Left ventricle myocardium inferior (tissue), 1 donor: ENCODE measurements around the gene ZNF837. TPM values are rescaled to one million over a fixed set of nuclear protein-coding genes. Genes with fewer than 3 reads are reported as not detected.

Experiments
- DNase-seq: peaks from one replicate; pipeline ENCODE4 v3.0.0-alpha.2; 2020
- H3K27ac ChIP-seq: fragments of 200-600 bp; replicated peaks from 2 replicates; pipeline ENCODE4 v1.8.0; 2021
- H3K27me3 ChIP-seq: fragments of 200-600 bp; 2 replicates; pipeline ENCODE4 v1.8.0; 2021; ENCODE audit warnings: low read depth
- H3K36me3 ChIP-seq: fragments of 200-600 bp; 2 replicates; pipeline ENCODE4 v1.8.0; 2021
- H3K4me1 ChIP-seq: fragments of 200-600 bp; 2 replicates; pipeline ENCODE4 v1.8.0; 2021
- H3K4me3 ChIP-seq: fragments of 200-600 bp; 2 replicates; pipeline ENCODE4 v1.8.0; 2021; ENCODE audit warnings: mild to moderate bottlenecking, moderate library complexity
- H3K9me3 ChIP-seq: fragments of 200-600 bp; replicated peaks from 2 replicates; pipeline ENCODE4 v1.8.0; 2021
- CTCF ChIP-seq: fragments of 200-600 bp; IDR thresholded peaks from 2 replicates; pipeline ENCODE4 v1.8.0; 2021; ENCODE audit warnings: antibody characterized with exemption, mild to moderate bottlenecking, borderline replicate concordance
- intact Hi-C: fragments of 100-400 bp; cut with micrococcal nuclease; formaldehyde crosslinking; loops from one replicate; pipeline ENCODE4 v1.11.0; 2022
- total RNA-seq: library from RNA; stranded (reverse); fragmentation: NEBNext Ultra II Directional; extraction: Animal tissue kit (Norgen Biotek cat#: 25700); gene quantifications from one replicate; pipeline ENCODE4 v1.2.1, GENCODE V29; 2021
- donor health status: DM: no; HTN: yes; CAD: no; lungs with severe emphysema.

The ZNF837 gene
- total RNA-seq, 1 donor from 2014 or later, result 0.19 TPM

- Histone ChIP-seq H3K27ac (peak overlapping the region; percentile 67), H3K36me3 (no peaks in the 10 kb centered on the region), H3K9me3 (no peaks in the 10 kb centered on the region), H3K27me3 (peaks cover 15% of the 10 kb centered on the region), H3K4me1 (peaks cover 28% of the 10 kb centered on the region), H3K4me3 (peak overlapping the region; percentile 74)
- no peak for DNase-seq
- no peak for TF ChIP-seq CTCF
- intact Hi-C loops, result no loop called here
These were observed 21.1 kb upstream of the ZNF837 start for GRCh38 chr19:58401840-58402421.

DNA sequence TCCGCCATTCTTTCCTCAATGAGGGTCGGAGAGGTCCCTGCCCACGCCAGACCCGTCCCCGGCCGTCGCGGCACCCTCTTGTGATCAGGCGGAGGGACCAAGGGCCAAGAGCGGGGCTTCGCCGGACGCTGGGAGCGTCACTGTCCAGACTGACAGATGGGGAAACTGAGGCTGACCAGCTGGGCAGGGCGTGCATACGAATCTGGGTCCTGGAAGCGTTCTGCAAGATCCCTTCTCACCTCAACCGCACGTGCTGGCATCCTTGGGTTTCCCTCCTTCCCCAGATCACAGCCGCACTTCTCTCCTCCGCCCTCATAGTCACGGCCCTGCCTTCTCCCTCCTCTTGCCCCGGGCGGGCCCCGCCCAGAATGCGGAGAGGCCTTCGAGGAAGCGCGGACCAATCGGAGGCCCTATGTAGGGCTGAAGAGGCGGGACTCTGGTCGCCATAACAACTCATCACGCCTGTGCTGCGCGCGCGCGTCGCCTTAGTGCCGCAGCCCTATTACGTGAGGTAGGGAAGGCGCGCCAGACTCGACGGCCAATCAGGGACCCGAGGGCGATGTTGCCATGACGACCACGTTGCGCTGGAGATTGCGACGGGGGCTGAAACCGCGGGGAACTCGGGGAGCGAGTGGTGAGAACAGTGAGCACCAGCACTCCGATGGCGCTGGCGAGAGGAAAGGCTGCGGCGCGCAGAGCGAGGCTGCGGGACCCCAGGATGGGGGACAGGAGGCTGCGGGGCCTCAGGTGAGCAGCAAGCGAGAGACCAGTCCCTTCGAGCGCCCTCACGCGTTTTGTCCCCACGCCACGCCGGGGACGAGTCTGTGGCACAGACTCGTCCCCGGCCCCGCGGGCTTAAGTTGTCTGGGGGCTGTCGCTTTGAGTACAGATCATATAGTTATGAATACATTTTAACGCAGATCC, 20.3 kb upstream of the ZNF837 start:
- Histone ChIP-seq H3K36me3 (no peaks in the 10 kb centered on the region), H3K4me1 (peaks cover 28% of the 10 kb centered on the region), H3K9me3 (no peaks in the 10 kb centered on the region), H3K4me3 (peak overlapping the region; percentile 74), H3K27ac (peak overlapping the region; percentile 67), H3K27me3 (peaks cover 21% of the 10 kb centered on the region)
- TF ChIP-seq CTCF, result peak; percentile 18
- intact Hi-C loops, result no loop called here
- DNase-seq, result peak; percentile 100

GRCh38 chr19:58400316-58400915, 19.6 kb upstream of the ZNF837 start:
- peaks cover 29% of the 10 kb centered on the region for H3K27me3 ChIP-seq
- intact Hi-C loops, result no loop called here
- DNase-seq, result no peak
- peaks cover 34% of the 10 kb centered on the region for H3K4me1 ChIP-seq
- H3K9me3 ChIP-seq, result no peaks in the 10 kb centered on the region
- H3K36me3 ChIP-seq, result no peaks in the 10 kb centered on the region
- H3K27ac ChIP-seq, result no peak overlapping the region
- TF ChIP-seq CTCF, result no peak
- peak overlapping the region; percentile 74 for H3K4me3 ChIP-seq

GRCh38 chr19:58399903-58400302, 19.1 kb upstream of the ZNF837 start:
- intact Hi-C loops, result no loop called here
- no peak for TF ChIP-seq CTCF
- Histone ChIP-seq H3K27me3 (peaks cover 34% of the 10 kb centered on the region), H3K27ac (no peak overlapping the region), H3K9me3 (no peaks in the 10 kb centered on the region), H3K4me1 (peaks cover 34% of the 10 kb centered on the region), H3K4me3 (no peak overlapping the region), H3K36me3 (peaks cover 4% of the 10 kb centered on the region)
- DNase-seq, result no peak

DNA sequence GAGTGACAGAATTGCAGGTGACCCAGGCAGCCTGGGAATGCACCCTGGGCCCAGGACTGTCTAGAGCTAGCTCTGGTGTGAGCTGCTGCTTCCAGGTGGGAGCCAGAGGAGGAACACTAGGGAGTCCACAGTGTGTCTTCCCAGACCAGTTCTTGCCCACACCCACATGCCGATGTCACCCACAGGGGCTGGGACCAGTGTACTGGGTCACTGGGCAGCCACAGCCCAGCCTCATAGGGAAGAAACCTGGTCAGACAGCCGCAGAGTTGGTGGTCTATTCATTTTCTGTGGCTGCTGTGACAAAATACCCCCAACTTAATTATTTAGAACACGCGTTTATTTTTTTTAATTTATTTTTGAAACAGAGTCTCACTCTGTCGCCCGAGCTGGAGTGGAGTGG, 17.7 kb upstream of the ZNF837 start:
- intact Hi-C loops, result no loop called here
- TF ChIP-seq CTCF, result no peak
- Histone ChIP-seq H3K4me1 (peaks cover 34% of the 10 kb centered on the region), H3K36me3 (peaks cover 18% of the 10 kb centered on the region), H3K27ac (no peak overlapping the region), H3K9me3 (no peaks in the 10 kb centered on the region), H3K4me3 (no peak overlapping the region), H3K27me3 (peaks cover 34% of the 10 kb centered on the region)
- no peak for DNase-seq
